Upper lobe of left lung (tissue), 6 donors: ENCODE measurements around the gene MAP4K4. TPM values are rescaled to one million over a fixed set of nuclear protein-coding genes. Genes with fewer than 3 reads are reported as not detected.
A peak's percentile ranks its signal among the peaks of the same experiment; 100 is the strongest.

Experiments
- ATAC-seq, 2 donors: fragments of 200-7000 bp; cut with Tn5 transposase; one replicate each; pipeline ENCODE4 v1.9.1; 2022; ENCODE audit warnings: mild to moderate bottlenecking in 2 of 2, moderate library complexity in 2 of 2; ENCODE audit not compliant: low FRiP score in 2 of 2
- DNase-seq, 2 donors: peaks; one replicate each; pipeline ENCODE4 v3.0.0-alpha.2; 2019 to 2020
- H3K27ac ChIP-seq, 4 donors: fragments of 200-600 bp; sonication (generic); one replicate each; pipeline ENCODE4 v1.5.1; 2016 to 2019
- H3K27me3 ChIP-seq, 4 donors: fragments of 200-600 bp; sonication (generic); one replicate each; pipeline ENCODE4 v1.5.1; 2017 to 2019
- H3K36me3 ChIP-seq, 4 donors: fragments of 200-600 bp; sonication (generic); one replicate each; pipeline ENCODE4 v1.5.1; 2016 to 2019
- H3K4me1 ChIP-seq, 4 donors: fragments of 200-600 bp; sonication (generic); one replicate each; pipeline ENCODE4 v1.5.1; 2018 to 2019
- H3K4me3 ChIP-seq, 4 donors: fragments of 200-600 bp; sonication (generic); one replicate each; pipeline ENCODE4 v1.5.1; 2017 to 2019; ENCODE audit warnings: mild to moderate bottlenecking in 2 of 4, moderate library complexity in 1 of 4
- H3K9me3 ChIP-seq, 4 donors: fragments of 200-600 bp; sonication (generic); one replicate each; pipeline ENCODE4 v1.5.1; 2018 to 2019
- CTCF ChIP-seq, 6 experiments: fragments of 450-650 bp in 4 of 6; fragments of 200-600 bp in 2 of 6; sonication (generic) in 2 of 6; IDR thresholded peaks; one replicate each; pipeline ENCODE4 v1.5.1; 2016 to 2019; ENCODE audit warnings: antibody characterized with exemption in 6 of 6
- EP300 ChIP-seq, 4 donors: sonication (generic); formaldehyde crosslinking; IDR thresholded peaks; one replicate each; pipeline ENCODE4 v1.5.1; 2017; ENCODE audit warnings: antibody characterized with exemption in 4 of 4, control low read depth in 2 of 4
- POLR2A ChIP-seq, 4 donors: fragments of 450-650 bp; IDR thresholded peaks; one replicate each; pipeline ENCODE4 v1.5.1; 2016 to 2017; ENCODE audit warnings: antibody characterized with exemption in 4 of 4, mild to moderate bottlenecking in 2 of 4
- POLR2AphosphoS5 ChIP-seq, 2 donors: sonication (generic); formaldehyde crosslinking; IDR thresholded peaks; one replicate each; pipeline ENCODE4 v1.5.1; 2017; ENCODE audit warnings: antibody characterized with exemption in 2 of 2
- WGBS, 2 donors: methylation state at CpG; one replicate each; pipeline ENCODE4 v1.1.5; 2017 to 2018; 5-methylcytosine and 5-hydroxymethylcytosine counted together
- total RNA-seq, 6 donors: library from RNA; depleted of rRNA in 4 of 6; stranded (reverse); fragments of >200 nt in 4 of 6; gene quantifications; one replicate each; pipeline versions ENCODE4 v1.1.0 to v1.2.1, GENCODE V29; 2016 to 2021
- donor health status: DM: no; HTN: no; CAD: no; lungs with moderate emphysema.
- donor health status: DM: no; HTN: yes; CAD: no; lungs with severe emphysema.

The MAP4K4 gene
- total RNA-seq, 6 donors from 2014 or later, result 49.8 to 88.0 (median 56.4) TPM

- Histone ChIP-seq H3K4me3 (peak overlapping the region; percentile 50 to 76 (median 68)), H3K9me3 (no peaks in the 10 kb centered on the region), H3K4me1 (peaks cover 17 to 45% (median 29%) of the 10 kb centered on the region in 4 donors), H3K27me3 (no peaks in the 10 kb centered on the region), H3K36me3 (no peaks in the 10 kb centered on the region), H3K27ac (peak overlapping the region; percentile 78 to 93 (median 88))
- ATAC-seq (peak; percentile 44 to 52), DNase-seq (peak in 1 of 2 donors; percentile 51)
- 10 to 12% methylated on average over 29 to 31 of the region's 31 CpGs for WGBS, 2 donors
- TF ChIP-seq POLR2A (IDR thresholded peaks at IDR 0.05) (no peak), CTCF (IDR thresholded peaks at IDR 0.05) (no peak), POLR2AphosphoS5 (IDR thresholded peaks at IDR 0.05) (no peak), EP300 (IDR thresholded peaks at IDR 0.05) (no peak)
Measured at GRCh38 chr2:101696272-101697123, 1.0 kb upstream of the MAP4K4 start.

- ATAC-seq (peak in 1 of 2 donors; percentile 29), DNase-seq (peak; percentile 24 to 89)
Measured at GRCh38 chr2:101698014-101698843, 722 bp downstream of the MAP4K4 start.

GRCh38 chr2:101698844-101699754 is 1.6 kb downstream of the MAP4K4 start:
- peak overlapping the region; percentile 8 to 93 (median 76) for H3K27ac ChIP-seq
- ATAC-seq (no peak), DNase-seq (no peak)
- H3K36me3 ChIP-seq, result no peaks in the 10 kb centered on the region
- 14 to 23% methylated on average over 16 of the region's 16 CpGs for WGBS, 2 donors
- H3K4me1 ChIP-seq, result peaks cover 20 to 55% (median 29%) of the 10 kb centered on the region in 4 donors
- H3K9me3 ChIP-seq, result no peaks in the 10 kb centered on the region
- no peaks in the 10 kb centered on the region for H3K27me3 ChIP-seq
- no peak for TF ChIP-seq POLR2AphosphoS5 (IDR thresholded peaks at IDR 0.05)
- TF ChIP-seq CTCF (IDR thresholded peaks at IDR 0.05), result no peak
- no peak for TF ChIP-seq POLR2A (IDR thresholded peaks at IDR 0.05)
- TF ChIP-seq EP300 (IDR thresholded peaks at IDR 0.05), result no peak
- H3K4me3 ChIP-seq, result peak overlapping the region; percentile 67 to 83 (median 72)

More at GRCh38 chr2:101698014-101698843, 722 bp downstream of the MAP4K4 start:
- Histone ChIP-seq H3K36me3 (no peaks in the 10 kb centered on the region), H3K4me3 (peak overlapping the region; percentile 67 to 83 (median 72)), H3K27me3 (no peaks in the 10 kb centered on the region), H3K27ac (peak overlapping the region; percentile 70 to 93 (median 85)), H3K4me1 (peaks cover 17 to 46% (median 29%) of the 10 kb centered on the region in 4 donors), H3K9me3 (no peaks in the 10 kb centered on the region)
- TF ChIP-seq POLR2AphosphoS5 (IDR thresholded peaks at IDR 0.05), result no peak
- 0% methylated on average over 24 to 52 of the region's 57 CpGs for WGBS, 2 donors

GRCh38 chr2:101699755-101700461 is 2.4 kb downstream of the MAP4K4 start:
- H3K9me3 ChIP-seq, result no peaks in the 10 kb centered on the region
- H3K4me1 ChIP-seq, result peaks cover 23 to 60% (median 31%) of the 10 kb centered on the region in 4 donors
- no peaks in the 10 kb centered on the region for H3K27me3 ChIP-seq
- DNase-seq (no peak), ATAC-seq (no peak)
- peak overlapping the region; percentile 2 to 93 (median 22) for H3K27ac ChIP-seq
- H3K36me3 ChIP-seq, result no peaks in the 10 kb centered on the region
- WGBS, 2 donors, result 44 to 45% methylated on average over 13 of the region's 13 CpGs
- no peak for TF ChIP-seq POLR2A (IDR thresholded peaks at IDR 0.05)
- peak overlapping the region in 3 of 4 donors; percentile 67 to 76 (median 69) for H3K4me3 ChIP-seq

- TF ChIP-seq CTCF (IDR thresholded peaks at IDR 0.05), result no peak
- no peak for TF ChIP-seq EP300 (IDR thresholded peaks at IDR 0.05)
- no peak for TF ChIP-seq POLR2AphosphoS5 (IDR thresholded peaks at IDR 0.05)
- 70 to 75% methylated on average over 1 of the region's 1 CpG for WGBS, 2 donors
- Histone ChIP-seq H3K4me1 (peaks cover 26 to 58% (median 44%) of the 10 kb centered on the region in 4 donors), H3K4me3 (no peak overlapping the region), H3K9me3 (no peaks in the 10 kb centered on the region), H3K27me3 (no peaks in the 10 kb centered on the region), H3K27ac (peak overlapping the region in 1 of 4 donors; percentile 55), H3K36me3 (no peaks in the 10 kb centered on the region)
- peak in 1 of 2 donors; percentile 36 for DNase-seq
- peak in 1 of 2 donors; percentile 88 for ATAC-seq
Measured at GRCh38 chr2:101704046-101704466, 6.5 kb downstream of the MAP4K4 start.
